Lower lobe of right lung (tissue), 2 donors: ENCODE measurements around the gene ZNF205. TPM values are rescaled to one million over a fixed set of nuclear protein-coding genes. Genes with fewer than 3 reads are reported as not detected.

Source experiments
- ATAC-seq, 2 donors: fragments of 200-7000 bp; cut with Tn5 transposase; one replicate each; pipeline ENCODE4 v1.9.1; 2020 to 2022; ENCODE audit warnings: mild to moderate bottlenecking in 2 of 2, moderate library complexity in 2 of 2
- DNase-seq: peaks from one replicate; pipeline ENCODE4 v3.0.0-alpha.2; 2020
- H3K27ac ChIP-seq: fragments of 200-600 bp; one replicate; pipeline ENCODE4 v1.8.0; 2022
- H3K27me3 ChIP-seq: fragments of 200-600 bp; one replicate; pipeline ENCODE4 v1.8.0; 2022; ENCODE audit warnings: low read depth
- H3K36me3 ChIP-seq: fragments of 200-600 bp; one replicate; pipeline ENCODE4 v1.8.0; 2022; ENCODE audit warnings: mild to moderate bottlenecking
- H3K4me1 ChIP-seq: fragments of 200-600 bp; one replicate; pipeline ENCODE4 v1.8.0; 2022
- H3K4me3 ChIP-seq: fragments of 200-600 bp; one replicate; pipeline ENCODE4 v1.8.0; 2022; ENCODE audit warnings: mild to moderate bottlenecking
- H3K9me3 ChIP-seq: fragments of 200-600 bp; one replicate; pipeline ENCODE4 v1.8.0; 2022
- intact Hi-C: fragments of 100-400 bp; cut with DNase I; formaldehyde crosslinking; loops from one replicate; pipeline ENCODE4 v1.11.0; 2022
- total RNA-seq: library from RNA; stranded (reverse); fragmentation: NEBNext Ultra II Directional; extraction: Animal tissue kit (Norgen Biotek cat#: 25700); gene quantifications from one replicate; pipeline ENCODE4 v1.2.1, GENCODE V29; 2021
- TF ChIP-seq, protein P1 (sequence below): fragments of 200-600 bp; IDR thresholded peaks from one replicate; pipeline ENCODE4 v1.8.0; 2022; ENCODE audit warnings: antibody characterized with exemption, mild to moderate bottlenecking
- donor health status: DM: no; HTN: yes; CAD: no; lungs with severe emphysema.

ZNF205 gene
- total RNA-seq, 1 donor from 2014 or later = 11.9 TPM

DNA sequence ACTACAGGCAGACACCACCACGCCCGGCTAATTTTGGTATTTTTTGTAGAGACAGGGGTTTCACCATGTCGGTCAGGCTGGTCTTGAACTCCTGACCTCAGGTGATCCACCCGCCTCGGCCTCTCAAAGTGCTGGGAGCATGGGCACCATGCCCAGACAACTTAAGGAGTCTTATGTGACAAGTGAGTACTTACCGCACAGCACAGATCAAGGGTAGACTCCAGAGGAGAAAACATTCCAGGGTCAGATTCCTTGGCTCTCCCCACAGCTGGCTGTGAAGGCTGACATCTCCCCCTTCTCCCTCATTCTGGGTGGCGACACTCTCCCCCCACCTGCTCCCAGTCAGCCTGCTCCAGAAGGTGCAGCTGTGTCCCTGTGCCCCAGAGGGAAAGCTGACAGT, 23.9 kb upstream of the ZNF205 start:
- Histone ChIP-seq H3K9me3 (no peaks in the 10 kb centered on the region), H3K27me3 (no peaks in the 10 kb centered on the region), H3K36me3 (no peaks in the 10 kb centered on the region), H3K27ac (peak overlapping the region; percentile 85), H3K4me3 (no peak overlapping the region), H3K4me1 (peaks cover 36% of the 10 kb centered on the region)
- TF ChIP-seq, protein P1, sequence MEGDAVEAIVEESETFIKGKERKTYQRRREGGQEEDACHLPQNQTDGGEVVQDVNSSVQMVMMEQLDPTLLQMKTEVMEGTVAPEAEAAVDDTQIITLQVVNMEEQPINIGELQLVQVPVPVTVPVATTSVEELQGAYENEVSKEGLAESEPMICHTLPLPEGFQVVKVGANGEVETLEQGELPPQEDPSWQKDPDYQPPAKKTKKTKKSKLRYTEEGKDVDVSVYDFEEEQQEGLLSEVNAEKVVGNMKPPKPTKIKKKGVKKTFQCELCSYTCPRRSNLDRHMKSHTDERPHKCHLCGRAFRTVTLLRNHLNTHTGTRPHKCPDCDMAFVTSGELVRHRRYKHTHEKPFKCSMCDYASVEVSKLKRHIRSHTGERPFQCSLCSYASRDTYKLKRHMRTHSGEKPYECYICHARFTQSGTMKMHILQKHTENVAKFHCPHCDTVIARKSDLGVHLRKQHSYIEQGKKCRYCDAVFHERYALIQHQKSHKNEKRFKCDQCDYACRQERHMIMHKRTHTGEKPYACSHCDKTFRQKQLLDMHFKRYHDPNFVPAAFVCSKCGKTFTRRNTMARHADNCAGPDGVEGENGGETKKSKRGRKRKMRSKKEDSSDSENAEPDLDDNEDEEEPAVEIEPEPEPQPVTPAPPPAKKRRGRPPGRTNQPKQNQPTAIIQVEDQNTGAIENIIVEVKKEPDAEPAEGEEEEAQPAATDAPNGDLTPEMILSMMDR = no peak
- DNase-seq = peak; percentile 68
- intact Hi-C loops = no loop called here
- ATAC-seq = peak; percentile 78 to 86

DNA sequence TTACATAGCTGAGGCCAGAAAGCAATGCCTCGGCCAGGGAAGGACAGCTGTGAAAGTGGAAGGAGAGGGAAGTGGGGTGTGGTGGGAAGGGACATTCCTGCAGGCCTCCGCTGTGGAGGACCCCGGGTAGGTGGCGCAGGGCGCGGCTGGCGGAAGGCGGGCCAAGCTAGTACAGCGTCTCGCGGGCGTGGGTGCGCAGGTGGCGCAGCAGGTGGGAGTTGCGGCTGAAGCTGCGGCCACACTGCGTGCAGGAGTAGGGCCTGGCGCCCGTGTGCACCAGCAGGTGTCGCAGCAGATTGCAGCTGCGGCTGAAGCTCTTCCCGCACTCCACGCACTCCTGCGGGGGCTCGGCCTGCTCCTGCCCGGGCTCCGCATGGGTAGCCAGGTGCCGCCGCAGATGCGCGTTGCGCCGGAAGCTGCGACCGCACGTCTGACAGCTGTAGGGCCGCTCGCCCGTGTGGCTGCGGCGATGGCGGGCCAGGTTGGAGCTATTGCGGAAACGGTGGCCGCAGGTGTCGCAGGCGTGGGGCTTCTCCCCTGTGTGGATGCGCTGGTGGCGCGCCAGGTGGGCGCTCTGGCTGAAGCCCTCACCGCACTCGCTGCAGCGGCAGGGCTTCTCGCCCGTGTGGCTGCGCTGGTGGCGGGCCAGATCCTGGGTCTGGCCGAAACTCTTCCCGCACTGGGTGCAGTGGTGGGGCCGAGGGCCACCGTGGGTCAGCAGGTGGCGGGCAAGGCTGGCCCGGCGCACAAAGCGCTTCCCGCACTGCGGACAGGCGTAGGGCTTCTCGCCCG, 23.3 kb upstream of the ZNF205 start:
- Histone ChIP-seq H3K4me1 (peaks cover 36% of the 10 kb centered on the region), H3K9me3 (no peaks in the 10 kb centered on the region), H3K27ac (peak overlapping the region; percentile 71), H3K36me3 (no peaks in the 10 kb centered on the region), H3K27me3 (no peaks in the 10 kb centered on the region), H3K4me3 (no peak overlapping the region)
- ATAC-seq = peak; percentile 64 to 81
- TF ChIP-seq, protein P1 = no peak
- intact Hi-C loops = no loop called here
- peak; percentile 72 for DNase-seq

DNA sequence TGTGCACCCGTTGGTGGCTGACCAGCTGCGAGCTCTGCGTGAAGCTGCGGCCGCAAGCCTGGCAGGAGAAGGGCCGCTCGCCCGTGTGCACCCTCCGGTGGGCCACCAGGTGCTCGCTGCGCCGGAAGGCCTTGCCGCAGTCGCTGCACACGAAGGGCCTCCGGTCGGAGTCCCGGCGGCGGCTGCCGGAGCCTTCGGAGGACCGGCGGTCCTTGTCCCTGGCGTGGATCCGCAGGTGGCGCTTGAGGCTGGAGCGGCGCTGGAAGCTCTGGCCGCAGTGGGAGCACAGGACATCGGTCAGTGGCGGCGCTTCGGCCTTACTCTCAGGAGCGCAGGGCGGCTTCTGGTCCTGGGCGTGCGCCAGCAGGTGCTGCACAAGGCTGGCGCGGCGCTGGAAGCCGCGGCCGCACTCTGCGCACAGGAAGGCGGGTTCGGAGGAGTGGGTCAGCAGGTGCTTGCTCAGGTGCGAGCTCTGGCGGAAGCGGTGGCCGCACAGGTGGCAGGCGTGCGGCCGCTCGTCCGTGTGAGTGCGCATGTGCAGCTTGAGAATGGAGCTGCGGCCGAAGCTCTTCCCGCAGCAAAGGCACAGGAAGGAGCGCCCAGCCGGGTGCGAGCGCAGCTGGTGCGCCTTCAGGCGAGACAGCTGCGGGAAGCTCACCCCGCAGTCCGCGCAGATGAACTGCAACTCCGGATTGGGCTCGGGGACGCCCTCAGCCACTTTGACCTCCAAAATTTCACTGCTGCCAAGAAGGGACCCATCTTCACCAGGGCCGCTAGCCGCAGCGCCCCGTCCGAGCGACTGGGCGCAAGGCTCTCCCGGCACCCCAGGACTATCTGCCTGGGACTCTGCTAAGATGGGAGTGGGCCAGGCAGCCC, 22.4 kb upstream of the ZNF205 start:
- intact Hi-C loops = no loop called here
- ATAC-seq (no peak), DNase-seq (no peak)
- Histone ChIP-seq H3K4me3 (no peak overlapping the region), H3K36me3 (no peaks in the 10 kb centered on the region), H3K27ac (no peak overlapping the region), H3K27me3 (no peaks in the 10 kb centered on the region), H3K9me3 (no peaks in the 10 kb centered on the region), H3K4me1 (peaks cover 35% of the 10 kb centered on the region)
- TF ChIP-seq, protein P1 = no peak

DNA sequence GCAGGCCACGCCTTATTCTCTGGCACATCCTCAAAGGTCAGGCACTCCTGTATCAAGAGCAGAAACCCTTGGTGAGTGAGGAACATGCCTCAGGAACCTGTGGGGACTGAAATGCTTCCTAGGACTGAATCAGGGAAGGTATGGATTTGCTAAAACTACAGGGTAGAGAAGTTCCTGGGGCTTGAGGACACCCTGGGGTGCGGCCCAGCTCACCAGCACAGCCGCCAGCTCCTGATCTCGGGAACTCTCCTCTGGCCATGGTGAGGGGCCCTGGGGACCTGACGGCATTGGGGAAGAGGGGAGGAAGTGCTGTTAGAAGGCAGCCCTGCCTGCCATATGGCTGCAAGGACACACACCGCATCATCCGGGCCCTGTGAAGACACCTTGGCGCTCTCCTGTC, 20.8 kb upstream of the ZNF205 start:
- Histone ChIP-seq H3K4me3 (no peak overlapping the region), H3K36me3 (no peaks in the 10 kb centered on the region), H3K27me3 (no peaks in the 10 kb centered on the region), H3K4me1 (peaks cover 33% of the 10 kb centered on the region), H3K9me3 (no peaks in the 10 kb centered on the region), H3K27ac (no peak overlapping the region)
- intact Hi-C loops = no loop called here
- no peak for DNase-seq
- TF ChIP-seq, protein P1 = no peak
- ATAC-seq = no peak

DNA sequence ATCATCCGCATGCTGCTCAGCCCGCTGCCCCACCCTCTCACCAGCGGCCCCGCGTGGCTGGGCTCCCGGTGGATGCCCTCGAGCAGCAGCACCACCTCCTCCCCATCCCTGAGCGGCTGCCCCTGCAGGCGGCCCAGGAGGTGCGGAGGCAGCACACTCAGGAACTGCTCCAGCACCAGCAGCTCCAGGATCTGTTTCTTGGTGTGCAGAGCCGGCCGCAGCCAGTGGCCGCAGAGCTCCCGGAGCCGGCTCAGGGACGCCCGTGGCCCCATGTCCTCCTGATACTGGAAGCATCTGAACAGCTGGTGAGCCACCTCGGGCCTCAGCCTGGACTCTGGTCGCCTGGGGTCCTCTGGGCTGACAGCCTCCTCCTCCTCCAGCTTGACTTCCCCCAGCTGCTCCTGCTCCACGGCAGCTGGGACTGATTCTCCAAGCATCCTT, 19.9 kb upstream of the ZNF205 start:
- H3K9me3 ChIP-seq = no peaks in the 10 kb centered on the region
- no peaks in the 10 kb centered on the region for H3K36me3 ChIP-seq
- no peaks in the 10 kb centered on the region for H3K27me3 ChIP-seq
- TF ChIP-seq, protein P1 = no peak
- no peak for ATAC-seq
- intact Hi-C loops = no loop called here
- H3K4me3 ChIP-seq = no peak overlapping the region
- no peak overlapping the region for H3K27ac ChIP-seq
- peaks cover 25% of the 10 kb centered on the region for H3K4me1 ChIP-seq
- no peak for DNase-seq
